HepG2 (cell line): Measurements from ENCODE around the gene RRBP1. TPM values are rescaled to one million over a fixed set of nuclear protein-coding genes. Genes with fewer than 3 reads are reported as not detected.
A peak's percentile ranks its signal among the peaks of the same experiment; 100 is the strongest.

Experiments used
- ARID5B ChIP-seq: IDR thresholded peaks from 2 replicates; pipeline ENCODE4 v1.4.0; 2020; ENCODE audit warnings: mild to moderate bottlenecking, missing genetic modification reagents
- BRF2 ChIP-seq: sonication (generic); formaldehyde crosslinking; IDR thresholded peaks from 2 replicates; pipeline ENCODE4 v1.8.1; 2022; ENCODE audit warnings: mild to moderate bottlenecking, missing genetic modification reagents
- HMG20A ChIP-seq: IDR thresholded peaks from 2 replicates; pipeline ENCODE4 v1.6.1; 2016; ENCODE audit warnings: borderline replicate concordance
- MXD4 ChIP-seq: IDR thresholded peaks from 2 replicates; pipeline ENCODE4 v1.6.1; 2016; ENCODE audit warnings: mild to moderate bottlenecking, missing biosample characterization, missing genetic modification reagents
- NCOA5 ChIP-seq: sonication (generic); formaldehyde crosslinking; IDR thresholded peaks from 2 replicates; pipeline ENCODE4 v1.4.0; 2020; ENCODE audit warnings: missing genetic modification reagents
- SRF ChIP-seq: IDR thresholded peaks from 2 replicates; pipeline ENCODE4 v1.6.1; 2011; ENCODE audit warnings: mild to moderate bottlenecking, low read depth, low read length, moderate library complexity
- STAT5B ChIP-seq: sonication (generic); formaldehyde crosslinking; IDR thresholded peaks from 2 replicates; pipeline ENCODE4 v1.4.0; 2020; ENCODE audit warnings: missing genetic modification reagents
- TRIM22 ChIP-seq: fragments of 450-650 bp; IDR thresholded peaks from 2 replicates; pipeline ENCODE4 v1.6.1; 2017
- ZBTB43 ChIP-seq: sonication (generic); formaldehyde crosslinking; conservative IDR thresholded peaks from 2 replicates; pipeline ENCODE4 v1.4.0; 2020; ENCODE audit warnings: missing genetic modification reagents
- ZFY ChIP-seq: sonication (generic); formaldehyde crosslinking; IDR thresholded peaks from 2 replicates; pipeline ENCODE4 v1.4.0; 2020; ENCODE audit warnings: missing genetic modification reagents
- ZNF124 ChIP-seq: sonication (generic); formaldehyde crosslinking; IDR thresholded peaks from 2 replicates; pipeline ENCODE4 v1.4.0; 2020; ENCODE audit warnings: missing genetic modification reagents
- ZNF143 ChIP-seq: sonication (generic); formaldehyde crosslinking; IDR thresholded peaks from 2 replicates; pipeline ENCODE4 v1.4.0; 2020; ENCODE audit warnings: missing genetic modification reagents
- ZNF34 ChIP-seq: sonication (generic); formaldehyde crosslinking; IDR thresholded peaks from 2 replicates; pipeline ENCODE4 v1.4.0; 2020; ENCODE audit warnings: mild to moderate bottlenecking, missing genetic modification reagents, borderline replicate concordance
- ZNF615 ChIP-seq: sonication (generic); formaldehyde crosslinking; IDR thresholded peaks from 2 replicates; pipeline ENCODE4 v1.5.0; 2020; ENCODE audit warnings: mild to moderate bottlenecking, missing genetic modification reagents, borderline replicate concordance
- ZNF652 ChIP-seq: IDR thresholded peaks from 2 replicates; pipeline ENCODE4 v1.6.1; 2016; ENCODE audit warnings: low read depth, borderline replicate concordance
- ZNF781 ChIP-seq: sonication (generic); formaldehyde crosslinking; IDR thresholded peaks from 2 replicates; pipeline ENCODE4 v1.5.1; 2020; ENCODE audit warnings: borderline replicate concordance, mild to moderate bottlenecking, missing genetic modification reagents; ENCODE audit errors: not compliant biosample characterization
- ZSCAN20 ChIP-seq: sonication (generic); formaldehyde crosslinking; IDR thresholded peaks from 2 replicates; pipeline ENCODE4 v1.4.0; 2020; ENCODE audit warnings: missing genetic modification reagents, mild to moderate bottlenecking, borderline replicate concordance
- ZXDC ChIP-seq: sonication (generic); formaldehyde crosslinking; IDR thresholded peaks from 2 replicates; pipeline ENCODE4 v1.5.0; 2020; ENCODE audit warnings: mild to moderate bottlenecking, missing genetic modification reagents
- polyA plus RNA-seq, 8 experiments: library from polyadenylated mRNA; depleted of rRNA in 3 of 8; stranded (reverse) in 7 of 8; unstranded in 1 of 8; fragments of >200 nt; fragmentation: Illumina TruSeq in 4 of 8; extraction: Trizol in 4 of 8; gene quantifications; 2 replicates each; pipeline versions ENCODE4 v1.2.1 to v1.2.3, GENCODE V29; 2011 to 2016; ENCODE audit warnings: low read depth in 4 of 8, missing spikeins in 1 of 8, mixed read lengths in 1 of 8; ENCODE audit not compliant: insufficient read depth in 1 of 8
- total RNA-seq, 5 experiments: library from RNA; depleted of rRNA; stranded (reverse); fragments of >200 nt; fragmentation: Illumina TruSeq; extraction: Trizol; gene quantifications; 2 replicates each; pipeline ENCODE4 v1.2.3, GENCODE V29; 2016; ENCODE audit warnings: low read depth in 1 of 5
- TF ChIP-seq, protein P1 (sequence below): sonication (generic); formaldehyde crosslinking; IDR thresholded peaks from 2 replicates; pipeline ENCODE4 v1.5.1; 2020; ENCODE audit warnings: missing genetic modification reagents, mild to moderate bottlenecking, borderline replicate concordance

Gene RRBP1
- total and polyA plus RNA-seq, 2 of the 13 experiments (the other 11 are each of a cell fraction or from before 2014, with no cell fraction given) = 150 to 222 TPM

DNA sequence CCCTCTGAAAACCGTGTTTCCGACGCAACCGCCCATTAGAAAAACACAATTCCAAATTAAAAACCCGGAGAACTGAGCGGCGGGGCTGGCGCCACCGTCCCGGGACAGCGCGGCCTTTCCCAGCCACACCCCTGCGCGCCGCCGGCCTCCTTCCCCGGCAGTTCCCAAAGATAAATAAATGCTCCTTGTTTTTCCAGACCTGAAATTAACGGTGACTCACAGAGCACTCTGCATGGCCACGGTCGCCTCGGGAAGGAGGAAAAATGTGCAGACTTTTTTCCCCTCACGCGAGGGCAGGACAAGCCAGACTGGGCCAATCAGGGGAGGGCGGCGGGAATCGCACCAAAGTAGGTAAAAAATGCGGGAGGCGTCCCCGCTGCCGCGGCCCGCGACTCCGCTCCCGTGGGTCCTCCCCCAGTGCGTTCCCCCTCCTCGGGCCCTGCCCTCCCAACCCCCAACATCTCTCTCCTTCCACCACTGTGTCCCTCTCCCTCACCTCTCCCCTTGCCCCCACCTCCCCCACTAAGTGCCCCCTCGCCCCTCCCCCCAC is 113.0 kb downstream of the RRBP1 start (continued):
- TF ChIP-seq ZFY = peak; percentile 67
- TF ChIP-seq, protein P1, sequence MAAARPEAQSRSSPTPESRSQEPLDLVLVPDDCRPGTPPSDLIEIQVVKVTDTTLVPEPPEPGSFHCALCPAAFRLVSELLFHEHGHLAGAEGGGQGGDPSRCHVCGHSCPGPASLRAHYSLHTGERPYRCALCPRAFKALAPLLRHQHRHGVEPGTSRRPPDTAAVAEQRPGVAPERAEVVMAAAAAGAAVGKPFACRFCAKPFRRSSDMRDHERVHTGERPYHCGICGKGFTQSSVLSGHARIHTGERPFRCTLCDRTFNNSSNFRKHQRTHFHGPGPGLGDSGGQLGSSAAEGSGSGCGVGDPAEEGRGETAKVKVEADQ (CRISPR knock-in tag) = no peak
- TF ChIP-seq HMG20A (CRISPR knock-in tag) = peak; percentile 44; the same call in 1 of the 2 replicates
- no peak for TF ChIP-seq ZNF34 (CRISPR knock-in tag)
- TF ChIP-seq ZNF615 = no peak
- TF ChIP-seq NCOA5 (CRISPR knock-in tag) = no peak
- TF ChIP-seq SRF = peak; percentile 85; the same call in 1 of the 2 replicates
- peak; percentile 45; the same call in 1 of the 2 replicates for TF ChIP-seq ZBTB43
- TF ChIP-seq BRF2 = no peak
- no peak for TF ChIP-seq ZXDC (CRISPR knock-in tag)
- TF ChIP-seq ZNF143 (CRISPR knock-in tag) = no peak
- TF ChIP-seq ARID5B (CRISPR knock-in tag) = peak; percentile 79
- peak; percentile 22; the same call in 1 of the 2 replicates for TF ChIP-seq MXD4
- no peak for TF ChIP-seq TRIM22
- TF ChIP-seq STAT5B (CRISPR knock-in tag) = no peak
- TF ChIP-seq ZNF124 (CRISPR knock-in tag) = no peak
- no peak for TF ChIP-seq ZNF652 (CRISPR knock-in tag)
- TF ChIP-seq ZNF781 = no peak
- TF ChIP-seq ZSCAN20 (CRISPR knock-in tag) = peak; percentile 51; the same call in 1 of the 2 replicates
